B cell (primary cell): ENCODE results near the gene RMI2. TPM values are rescaled to one million over a fixed set of nuclear protein-coding genes. Genes with fewer than 3 reads are reported as not detected.

ENCODE experiments used
- ATAC-seq: fragments of 200-7000 bp; cut with Tn5 transposase; one replicate; pipeline ENCODE4 v1.10.0; 2021; ENCODE audit warnings: low read depth, mild to moderate bottlenecking, moderate number of reproducible peaks, moderate library complexity
- CTCF ChIA-PET: fragments of 350-600 bp; sonication (Branson Sonifier 250); formaldehyde crosslinking; loops from one replicate; lab custom pipeline; 2021; ENCODE audit warnings: antibody characterized with exemption, inconsistent platforms; lab: Charles Lee
- POLR2A ChIA-PET: fragments of 350-600 bp; sonication (Branson Sonifier 250); formaldehyde crosslinking; loops from one replicate; lab custom pipeline; 2021; ENCODE audit warnings: antibody characterized with exemption; lab: Charles Lee
- DNase-seq: peaks from one replicate; pipeline ENCODE4 v3.0.0; 2013
- H2AFZ ChIP-seq: 2 replicates; pipeline ENCODE4 v1.6.1; 2012; ENCODE audit warnings: mild to moderate bottlenecking, low read depth, low read length; ENCODE audit not compliant: insufficient read depth, poor library complexity, severe bottlenecking
- H3K27ac ChIP-seq, 2 donors: 1 replicate in 1 of 2; 2 replicates in 1 of 2; pipeline ENCODE4 v1.5.1; 2012 to 2013; ENCODE audit warnings: low read length in 2 of 2, mild to moderate bottlenecking in 2 of 2, moderate library complexity in 1 of 2
- H3K27me3 ChIP-seq, 4 experiments: fragments of 200-600 bp in 1 of 4; sonication (generic) in 1 of 4; replicated peaks in 1 of 4; 1 replicate in 2 of 4; 2 replicates in 2 of 4; pipeline versions ENCODE4 v1.6.1 to v1.7.0; 2013 to 2016; ENCODE audit warnings: low read length in 3 of 4, mild to moderate bottlenecking in 2 of 4, mixed read lengths in 1 of 4, moderate library complexity in 1 of 4; ENCODE audit not compliant: insufficient read depth in 4 of 4, control insufficient read depth in 3 of 4; ENCODE audit errors: control extremely low read depth in 1 of 4
- H3K36me3 ChIP-seq, 2 experiments: replicated peaks in 1 of 2; 1 replicate in 1 of 2; 2 replicates in 1 of 2; pipeline versions ENCODE4 v1.6.1 to v1.7.1; 2013; ENCODE audit warnings: low read length in 1 of 2; ENCODE audit not compliant: insufficient read depth in 2 of 2, control insufficient read depth in 1 of 2; ENCODE audit errors: control extremely low read depth in 1 of 2, extremely low read depth in 1 of 2
- H3K4me1 ChIP-seq, 2 donors: fragments of 200-600 bp in 1 of 2; sonication (generic) in 1 of 2; 1 replicate in 1 of 2; 2 replicates in 1 of 2; pipeline versions ENCODE4 v1.5.1 to v1.6.1; 2013 to 2017; ENCODE audit warnings: low read length in 2 of 2; ENCODE audit not compliant: control insufficient read depth in 2 of 2, insufficient read depth in 2 of 2
- H3K4me2 ChIP-seq: replicated peaks from 2 replicates; pipeline ENCODE3; 2012; ENCODE audit warnings: mild to moderate bottlenecking, low read depth, low read length; ENCODE audit not compliant: poor library complexity, severe bottlenecking
- H3K4me3 ChIP-seq, 5 experiments: fragments of 200-600 bp in 1 of 5; sonication (generic) in 1 of 5; 1 replicate in 3 of 5; 2 replicates in 2 of 5; pipeline versions ENCODE4 v1.5.1 to v1.7.0; 2011 to 2016; ENCODE audit warnings: low read length in 4 of 5, mild to moderate bottlenecking in 4 of 5, low read depth in 2 of 5, control low read depth in 1 of 5, moderate library complexity in 1 of 5; ENCODE audit not compliant: insufficient read depth in 1 of 5; ENCODE audit errors: control extremely low read depth in 1 of 5, extremely low read depth in 1 of 5
- H3K79me2 ChIP-seq: fragments of 200-600 bp; sonication (generic); one replicate; pipeline ENCODE4 v1.6.0; 2016; ENCODE audit warnings: low read length; ENCODE audit not compliant: control insufficient read depth, insufficient read depth
- H3K9ac ChIP-seq: fragments of 200-600 bp; sonication (generic); 2 replicates; pipeline ENCODE4 v1.6.1; 2017; ENCODE audit warnings: mild to moderate bottlenecking, low read length, moderate library complexity
- H3K9me3 ChIP-seq, 3 donors: one replicate each; pipeline versions ENCODE4 v1.6.1 to v1.7.1; 2013; ENCODE audit warnings: low read length in 2 of 3; ENCODE audit not compliant: control insufficient read depth in 2 of 3, insufficient read depth in 1 of 3; ENCODE audit errors: control extremely low read depth in 1 of 3
- H4K20me1 ChIP-seq: 2 replicates; pipeline ENCODE4 v1.6.0; 2012; ENCODE audit warnings: mild to moderate bottlenecking, low read length; ENCODE audit not compliant: insufficient read depth, control insufficient read depth, poor library complexity, severe bottlenecking
- H3K27ac Mint-ChIP-seq: one replicate; pipeline ENCODE4 v1.8.0; 2021; ENCODE audit warnings: mixed read lengths
- H3K27me3 Mint-ChIP-seq: one replicate; pipeline ENCODE4 v1.8.0; 2021; ENCODE audit warnings: mixed read lengths
- H3K4me1 Mint-ChIP-seq: one replicate; pipeline ENCODE4 v1.8.0; 2021; ENCODE audit warnings: mixed read lengths
- H3K4me3 Mint-ChIP-seq: one replicate; pipeline ENCODE4 v1.8.0; 2021; ENCODE audit warnings: mixed read lengths
- H3K9me3 Mint-ChIP-seq: one replicate; pipeline ENCODE4 v1.8.0; 2022; ENCODE audit warnings: mixed read lengths; ENCODE audit not compliant: insufficient read depth
- CTCF ChIP-seq: fragments of 200-600 bp; IDR thresholded peaks from one replicate; pipeline ENCODE4 v1.8.0; 2022; ENCODE audit warnings: antibody characterized with exemption, mild to moderate bottlenecking
- EZH2 ChIP-seq: IDR thresholded peaks from 2 replicates; pipeline ENCODE4 v1.6.1; 2012; ENCODE audit warnings: borderline replicate concordance, low read depth, mild to moderate bottlenecking, moderate library complexity, low read length; ENCODE audit not compliant: insufficient read depth, poor library complexity, severe bottlenecking
- WGBS: methylation state at CpG from one replicate; pipeline ENCODE4 v1.1.5; 2013; ENCODE audit warnings: missing lambda C conversion rate; ENCODE audit not compliant: insufficient coverage; 5-methylcytosine and 5-hydroxymethylcytosine counted together
- intact Hi-C: fragments of 100-400 bp; cut with micrococcal nuclease; formaldehyde crosslinking; loops from one replicate; pipeline ENCODE4 v1.10.0; 2022
- polyA plus RNA-seq: library from polyadenylated mRNA; depleted of rRNA; stranded (reverse); fragments of >200 nt; gene quantifications from 2 replicates; pipeline ENCODE4 v1.2.3, GENCODE V29; 2012
- total RNA-seq, 2 donors: library from RNA; stranded (reverse); fragments of 120-200 nt in 1 of 2; gene quantifications; 1 replicate in 1 of 2; 2 replicates in 1 of 2; pipeline versions ENCODE4 v1.2.3 to v1.2.4, GENCODE V29; 2013 to 2022

The RMI2 gene
- total and polyA plus RNA-seq, 2 donors (not counting 1 experiment from before 2014, with no cell fraction given) = 2.3 to 27.0 TPM

GRCh38 chr16:11330526-11331237, 14.6 kb upstream of the RMI2 start:
- H3K4me1 ChIP-seq = peaks cover 47 to 50% of the 10 kb centered on the region in 2 donors
- Mint-ChIP-seq H3K27ac (peak overlapping the region; percentile 28), H3K4me1 (peaks cover 51% of the 10 kb centered on the region), H3K27me3 (no peaks in the 10 kb centered on the region), H3K9me3 (no peaks in the 10 kb centered on the region), H3K4me3 (peak overlapping the region; percentile 14)
- no peaks in the 10 kb centered on the region for H3K36me3 ChIP-seq
- no peaks in the 10 kb centered on the region for H3K27me3 ChIP-seq
- no peak for ATAC-seq
- POLR2A ChIA-PET = interaction anchor here (0.6 to 7.6 kb wide), 5 partner anchors 20 to 325 kb away, joined by 5 to 94 read pairs (median 5); partner anchors contain the start of gene SOCS1
- WGBS = 100% methylated on average over 2 of the region's 5 CpGs
- H3K4me3 ChIP-seq = no peak overlapping the region
- H4K20me1 ChIP-seq = no peaks in the 10 kb centered on the region
- TF ChIP-seq CTCF (no peak), EZH2 (no peak)
- peaks cover 0 to 9% (median 3%) of the 10 kb centered on the region in 3 donors for H3K9me3 ChIP-seq
- H3K4me2 ChIP-seq = no peak overlapping the region
- no peak overlapping the region for H3K9ac ChIP-seq
- H3K79me2 ChIP-seq = no peaks in the 10 kb centered on the region
- no peak overlapping the region for H2AFZ ChIP-seq
- DNase-seq = no peak
- CTCF ChIA-PET = interaction anchor here (0.9 to 4.7 kb wide), 5 partner anchors 10 to 74 kb away, joined by 3 to 52 read pairs (median 5); partner anchors contain the start of gene SOCS1
- no peak overlapping the region for H3K27ac ChIP-seq
- intact Hi-C loops = no loop called here

GRCh38 chr16:11331967-11332366, 13.3 kb upstream of the RMI2 start:
- DNase-seq (no peak), ATAC-seq (no peak)
- H2AFZ ChIP-seq = no peak overlapping the region
- H3K4me1 ChIP-seq = peaks cover 36 to 37% of the 10 kb centered on the region in 2 donors
- intact Hi-C loops = no loop called here
- Mint-ChIP-seq H3K27ac (peak overlapping the region; percentile 50), H3K4me3 (no peak overlapping the region), H3K27me3 (no peaks in the 10 kb centered on the region), H3K4me1 (peaks cover 41% of the 10 kb centered on the region), H3K9me3 (no peaks in the 10 kb centered on the region)
- no peak overlapping the region for H3K9ac ChIP-seq
- H3K4me2 ChIP-seq = no peak overlapping the region
- no peaks in the 10 kb centered on the region for H4K20me1 ChIP-seq
- no peak overlapping the region for H3K4me3 ChIP-seq
- no peak overlapping the region for H3K27ac ChIP-seq
- ChIA-PET POLR2A (interaction anchor here (0.6 to 1.3 kb wide), 3 partner anchors 11 to 377 kb away, joined by 5 to 9 read pairs (median 5); no protein-coding TSS in a partner anchor), CTCF (interaction anchor here (0.7 to 1.3 kb wide), 3 partner anchors 24 to 366 kb away, joined by 3 to 4 read pairs (median 4); no protein-coding TSS in a partner anchor)
- H3K27me3 ChIP-seq = no peaks in the 10 kb centered on the region
- peaks cover 0 to 4% (median 3%) of the 10 kb centered on the region in 3 donors for H3K9me3 ChIP-seq
- H3K79me2 ChIP-seq = no peaks in the 10 kb centered on the region
- no peaks in the 10 kb centered on the region for H3K36me3 ChIP-seq
- TF ChIP-seq CTCF (no peak), EZH2 (no peak)
- no CpG with 5 or more reads among the region's 2 CpGs for WGBS
